HEK293 (cell line): ENCODE data around the gene CA10.

Source experiments
- CTCF ChIA-PET: fragments of 350-600 bp; formaldehyde crosslinking; extraction: SDS; loops from one replicate; lab custom pipeline; 2021; ENCODE audit warnings: antibody characterized with exemption; lab: Yijun Ruan, JAX
- POLR2A ChIA-PET: fragments of 300-600 bp; formaldehyde crosslinking; extraction: SDS; loops from one replicate; lab custom pipeline; 2020; ENCODE audit warnings: antibody characterized with exemption, inconsistent platforms; lab: Yijun Ruan, JAX
- H3K27ac ChIP-seq: fragments of 200-500 bp; sonication (Bioruptor generic); 2 replicates; pipeline ENCODE4 v1.5.1; 2014; ENCODE audit warnings: low read depth, low read length, control low read depth, inconsistent platforms; ENCODE audit errors: extremely low read depth
- H3K36me3 ChIP-seq, 2 experiments: fragments of 200-500 bp in 1 of 2; sonication (Bioruptor generic) in 1 of 2; 1 replicate in 1 of 2; 2 replicates in 1 of 2; pipeline ENCODE4 v1.5.1; 2014 to 2017; ENCODE audit warnings: inconsistent platforms in 2 of 2, low read length in 2 of 2; ENCODE audit not compliant: control insufficient read depth in 2 of 2, insufficient read depth in 1 of 2
- H3K4me1 ChIP-seq: fragments of 200-500 bp; sonication (Bioruptor generic); 2 replicates; pipeline ENCODE4 v1.5.1; 2014; ENCODE audit warnings: mild to moderate bottlenecking, low read length, inconsistent platforms; ENCODE audit not compliant: control insufficient read depth, insufficient read depth
- H3K4me3 ChIP-seq: 2 replicates; pipeline ENCODE4 v1.5.1; 2011; ENCODE audit warnings: low read depth, mild to moderate bottlenecking, control low read depth, low read length, moderate library complexity
- H3K9me3 ChIP-seq: fragments of 200-500 bp; sonication (Bioruptor generic); 2 replicates; pipeline ENCODE4 v1.5.1; 2014; ENCODE audit warnings: low read depth, low read length, inconsistent platforms; ENCODE audit not compliant: control insufficient read depth, insufficient read depth
- FEZF1 ChIP-seq: fragments of 450-650 bp; formaldehyde crosslinking; IDR thresholded peaks from 2 replicates; pipeline ENCODE4 v1.5.1; 2016; ENCODE audit warnings: missing biosample characterization, missing genetic modification characterization
- HOXC10 ChIP-seq: sonication (generic); formaldehyde crosslinking; IDR thresholded peaks from 2 replicates; pipeline ENCODE4 v1.8.1; 2023; ENCODE audit warnings: mild to moderate bottlenecking, missing genetic modification reagents
- IKZF3 ChIP-seq: fragments of 450-650 bp; IDR thresholded peaks from 2 replicates; pipeline ENCODE4 v1.5.0; 2018; ENCODE audit warnings: missing biosample characterization, mild to moderate bottlenecking, missing genetic modification characterization, moderate library complexity
- KLF16 ChIP-seq: fragments of 450-650 bp; formaldehyde crosslinking; IDR thresholded peaks from 2 replicates; pipeline ENCODE4 v1.5.1; 2017; ENCODE audit warnings: missing biosample characterization, missing genetic modification characterization
- MYNN ChIP-seq: fragments of 450-650 bp; formaldehyde crosslinking; IDR thresholded peaks from 2 replicates; pipeline ENCODE4 v1.5.1; 2016; ENCODE audit warnings: missing biosample characterization, missing genetic modification characterization, borderline replicate concordance
- SALL2 ChIP-seq: fragments of 450-650 bp; formaldehyde crosslinking; IDR thresholded peaks from 2 replicates; pipeline ENCODE4 v1.5.0; 2017; ENCODE audit warnings: missing biosample characterization, mild to moderate bottlenecking, missing genetic modification characterization, borderline replicate concordance
- TCF7L2 ChIP-seq: IDR thresholded peaks from 2 replicates; pipeline ENCODE4 v1.6.1; 2011; ENCODE audit warnings: low read depth, mild to moderate bottlenecking, inconsistent platforms, low read length, moderate library complexity, borderline replicate concordance
- YY2 ChIP-seq: fragments of 450-650 bp; formaldehyde crosslinking; IDR thresholded peaks from 2 replicates; pipeline ENCODE4 v1.5.1; 2016; ENCODE audit warnings: missing biosample characterization, missing genetic modification characterization
- ZBTB48 ChIP-seq: fragments of 450-650 bp; formaldehyde crosslinking; IDR thresholded peaks from 2 replicates; pipeline ENCODE4 v1.5.1; 2016; ENCODE audit warnings: missing biosample characterization, missing genetic modification characterization
- ZFHX2 ChIP-seq: fragments of 450-650 bp; formaldehyde crosslinking; conservative IDR thresholded peaks from 2 replicates; pipeline ENCODE4 v1.5.1; 2016; ENCODE audit warnings: missing biosample characterization, missing genetic modification characterization
- ZNF280D ChIP-seq: fragments of 450-650 bp; formaldehyde crosslinking; IDR thresholded peaks from 2 replicates; pipeline ENCODE4 v1.5.1; 2016; ENCODE audit warnings: missing biosample characterization, missing genetic modification characterization
- ZNF292 ChIP-seq: fragments of 450-650 bp; formaldehyde crosslinking; IDR thresholded peaks from 2 replicates; pipeline ENCODE4 v1.5.1; 2016; ENCODE audit warnings: low read depth, missing biosample characterization, missing genetic modification characterization, borderline replicate concordance
- ZNF391 ChIP-seq: fragments of 450-650 bp; formaldehyde crosslinking; IDR thresholded peaks from 2 replicates; pipeline ENCODE4 v1.5.1; 2016; ENCODE audit warnings: low read depth, missing biosample characterization, missing genetic modification characterization, borderline replicate concordance
- ZNF404 ChIP-seq: fragments of 450-650 bp; formaldehyde crosslinking; IDR thresholded peaks from 2 replicates; pipeline ENCODE4 v1.5.1; 2017; ENCODE audit warnings: missing biosample characterization, missing genetic modification characterization
- ZNF426 ChIP-seq: fragments of 450-650 bp; formaldehyde crosslinking; IDR thresholded peaks from 2 replicates; pipeline ENCODE4 v1.5.1; 2017; ENCODE audit warnings: missing biosample characterization, missing genetic modification characterization, mild to moderate bottlenecking, inconsistent platforms, moderate library complexity
- ZNF530 ChIP-seq: fragments of 450-650 bp; formaldehyde crosslinking; IDR thresholded peaks from 2 replicates; pipeline ENCODE4 v1.5.1; 2016; ENCODE audit warnings: low read depth, missing biosample characterization, missing genetic modification characterization
- ZNF549 ChIP-seq: fragments of 450-650 bp; IDR thresholded peaks from 2 replicates; pipeline ENCODE4 v1.5.1; 2018; ENCODE audit warnings: missing biosample characterization, missing genetic modification characterization, mild to moderate bottlenecking, inconsistent platforms, moderate library complexity
- ZNF623 ChIP-seq: fragments of 450-650 bp; formaldehyde crosslinking; IDR thresholded peaks from 2 replicates; pipeline ENCODE4 v1.5.1; 2016; ENCODE audit warnings: missing biosample characterization, missing genetic modification characterization
- ZNF624 ChIP-seq: fragments of 450-650 bp; formaldehyde crosslinking; IDR thresholded peaks from 2 replicates; pipeline ENCODE4 v1.5.1; 2017; ENCODE audit warnings: missing biosample characterization, missing genetic modification characterization
- ZNF660 ChIP-seq: fragments of 450-650 bp; IDR thresholded peaks from 2 replicates; pipeline ENCODE4 v1.5.1; 2018; ENCODE audit warnings: missing biosample characterization, mild to moderate bottlenecking, missing genetic modification characterization
- ZNF670 ChIP-seq: fragments of 450-650 bp; formaldehyde crosslinking; IDR thresholded peaks from 2 replicates; pipeline ENCODE4 v1.5.1; 2016; ENCODE audit warnings: missing biosample characterization, missing genetic modification characterization, low read depth
- ZNF701 ChIP-seq: fragments of 450-650 bp; formaldehyde crosslinking; IDR thresholded peaks from 2 replicates; pipeline ENCODE4 v1.5.1; 2016; ENCODE audit warnings: missing biosample characterization, missing genetic modification characterization
- TF ChIP-seq, protein P1 (sequence below): fragments of 450-650 bp; formaldehyde crosslinking; IDR thresholded peaks from 2 replicates; pipeline ENCODE4 v1.5.1; 2016; ENCODE audit warnings: missing biosample characterization, missing genetic modification characterization, low read depth

CA10 gene

DNA sequence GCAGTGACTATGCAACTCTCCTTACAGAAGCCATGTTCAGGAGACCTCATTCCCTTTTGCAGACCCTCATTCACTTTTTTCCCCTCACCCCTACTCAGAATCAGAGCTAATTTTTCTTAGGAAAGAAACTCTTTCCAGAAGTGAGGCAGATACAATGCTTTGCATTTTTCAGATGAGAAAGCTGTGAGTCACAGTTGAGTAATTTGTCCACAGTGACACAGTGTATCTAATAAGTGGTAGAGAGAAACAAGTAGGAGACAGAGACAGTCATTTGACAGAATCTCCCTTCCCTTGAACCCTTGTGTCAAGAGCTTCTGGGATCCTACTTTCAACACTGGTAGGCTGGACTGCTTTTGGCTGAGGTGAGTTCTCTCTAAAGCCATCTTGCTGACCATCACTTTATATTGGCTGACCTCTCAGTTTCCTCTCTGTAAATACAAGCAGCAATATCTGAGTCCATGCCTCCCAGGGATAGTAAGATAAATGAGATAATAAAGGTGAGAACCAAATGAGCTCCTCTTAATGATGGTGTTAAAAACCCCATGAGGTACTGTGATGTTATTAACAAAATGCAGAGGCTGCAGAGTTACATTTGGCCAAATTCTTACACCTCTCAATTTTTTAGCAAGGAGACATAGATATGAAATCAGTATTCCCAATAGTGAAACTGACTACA, 130.8 kb downstream of the CA10 start:
- POLR2A ChIA-PET = no interaction called here
- no peak for TF ChIP-seq ZNF623 (tag by site-specific recombination)
- no peak for TF ChIP-seq HOXC10 (CRISPR knock-in tag)
- no peak for TF ChIP-seq YY2 (tag by site-specific recombination)
- no peak for TF ChIP-seq ZNF426 (tag by site-specific recombination)
- TF ChIP-seq ZFHX2 = no peak
- TF ChIP-seq ZNF660 (tag by site-specific recombination) = no peak
- no peak for TF ChIP-seq ZNF670 (tag by site-specific recombination)
- TF ChIP-seq MYNN (tag by site-specific recombination) = no peak
- TF ChIP-seq, protein P1, sequence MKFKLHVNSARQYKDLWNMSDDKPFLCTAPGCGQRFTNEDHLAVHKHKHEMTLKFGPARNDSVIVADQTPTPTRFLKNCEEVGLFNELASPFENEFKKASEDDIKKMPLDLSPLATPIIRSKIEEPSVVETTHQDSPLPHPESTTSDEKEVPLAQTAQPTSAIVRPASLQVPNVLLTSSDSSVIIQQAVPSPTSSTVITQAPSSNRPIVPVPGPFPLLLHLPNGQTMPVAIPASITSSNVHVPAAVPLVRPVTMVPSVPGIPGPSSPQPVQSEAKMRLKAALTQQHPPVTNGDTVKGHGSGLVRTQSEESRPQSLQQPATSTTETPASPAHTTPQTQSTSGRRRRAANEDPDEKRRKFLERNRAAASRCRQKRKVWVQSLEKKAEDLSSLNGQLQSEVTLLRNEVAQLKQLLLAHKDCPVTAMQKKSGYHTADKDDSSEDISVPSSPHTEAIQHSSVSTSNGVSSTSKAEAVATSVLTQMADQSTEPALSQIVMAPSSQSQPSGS = no peak

GRCh38 chr17:52027081-52027480, 131.4 kb downstream of the CA10 start:
- Histone ChIP-seq H3K4me3 (no peak overlapping the region), H3K9me3 (no peaks in the 10 kb centered on the region), H3K4me1 (no peaks in the 10 kb centered on the region), H3K27ac (no peak overlapping the region), H3K36me3 (no peaks in the 10 kb centered on the region)
- POLR2A ChIA-PET = no interaction called here
- CTCF ChIA-PET = no interaction called here
- TF ChIP-seq ZBTB48 (no peak), ZNF701 (tag by site-specific recombination) (no peak), ZNF292 (tag by site-specific recombination) (no peak), ZNF624 (no peak), SALL2 (tag by site-specific recombination) (no peak), KLF16 (tag by site-specific recombination) (no peak), FEZF1 (tag by site-specific recombination) (no peak), TCF7L2 (no peak), ZNF391 (tag by site-specific recombination) (no peak), ZNF280D (tag by site-specific recombination) (no peak)

More for the DNA sequence above, 130.8 kb downstream of the CA10 start:
- Histone ChIP-seq H3K4me3 (no peak overlapping the region), H3K4me1 (no peaks in the 10 kb centered on the region), H3K9me3 (no peaks in the 10 kb centered on the region), H3K27ac (no peak overlapping the region), H3K36me3 (no peaks in the 10 kb centered on the region)
- CTCF ChIA-PET = no interaction called here

DNA sequence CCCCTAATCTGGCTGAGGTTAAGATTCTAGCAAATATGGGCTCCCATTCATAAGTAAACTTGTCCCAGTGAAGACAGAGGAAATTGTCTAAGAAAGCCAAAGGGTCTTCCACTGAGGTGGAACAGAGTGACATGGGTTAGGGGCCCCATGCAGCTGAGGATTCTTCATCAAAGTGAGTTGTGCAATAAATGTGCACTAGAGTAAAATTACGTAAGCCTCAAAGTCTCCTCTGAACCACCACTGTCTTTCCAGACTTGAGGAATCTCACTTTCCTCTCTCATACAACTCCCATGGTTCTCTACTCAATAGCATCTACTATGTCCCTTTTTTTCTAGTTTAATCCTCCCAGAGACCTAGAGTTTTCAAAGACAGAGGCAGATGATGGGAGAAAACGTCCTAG, 132.4 kb downstream of the CA10 start:
- H3K27ac ChIP-seq = no peak overlapping the region

More for the DNA sequence above, 132.4 kb downstream of the CA10 start:
- no peaks in the 10 kb centered on the region for H3K4me1 ChIP-seq
- POLR2A ChIA-PET = no interaction called here
- no peak for TF ChIP-seq IKZF3 (tag by site-specific recombination)
- TF ChIP-seq ZNF549 (tag by site-specific recombination) = no peak
- no peak for TF ChIP-seq ZNF530 (tag by site-specific recombination)
- TF ChIP-seq ZNF404 = no peak
- TF ChIP-seq, all 188 proteins: peak for 0
- Histone ChIP-seq H3K4me3 (no peak overlapping the region), H3K9me3 (no peaks in the 10 kb centered on the region), H3K36me3 (no peaks in the 10 kb centered on the region)
- CTCF ChIA-PET = no interaction called here
